COLO668 (cell line): ENCODE data around the gene HEATR9.
A peak's percentile ranks its signal among the peaks of the same experiment; 100 is the strongest.

ENCODE experiments used
- DNase-seq: peaks from one replicate; lab custom pipeline; 2025; ENCODE audit not compliant: unreplicated experiment; lab: John Stamatoyannopoulos, UW

HEATR9 gene

DNA sequence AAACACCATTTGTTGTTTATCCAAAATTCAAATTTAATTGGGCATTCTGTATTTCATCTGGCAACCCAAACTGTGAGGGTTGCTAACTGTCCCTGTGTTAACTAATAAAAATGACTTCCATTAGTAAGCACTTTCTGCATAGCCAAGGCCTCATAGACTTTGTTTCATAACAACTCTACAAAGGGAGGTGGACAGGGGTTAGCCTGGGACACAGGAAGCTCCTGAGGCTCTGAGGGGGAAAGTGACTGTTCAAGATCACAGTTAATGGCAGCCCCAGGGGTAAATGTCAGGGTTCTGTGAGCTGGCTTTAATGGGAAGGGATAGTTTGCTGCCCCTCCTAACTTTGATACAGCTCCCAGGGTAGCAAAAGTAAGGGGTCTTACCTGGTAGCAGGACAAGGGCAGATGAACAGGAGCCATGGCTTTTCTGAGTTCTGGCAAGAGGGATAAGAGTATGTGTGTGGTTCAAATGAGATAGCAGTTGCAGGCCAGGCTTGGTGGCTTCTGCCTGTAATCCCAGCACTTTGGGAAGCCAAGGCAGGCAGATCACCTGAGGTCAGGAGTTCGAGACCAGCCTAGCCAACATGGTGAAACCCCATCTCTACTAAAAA lies 2.2 kb downstream of the HEATR9 start:
- no peak for DNase-seq

DNA sequence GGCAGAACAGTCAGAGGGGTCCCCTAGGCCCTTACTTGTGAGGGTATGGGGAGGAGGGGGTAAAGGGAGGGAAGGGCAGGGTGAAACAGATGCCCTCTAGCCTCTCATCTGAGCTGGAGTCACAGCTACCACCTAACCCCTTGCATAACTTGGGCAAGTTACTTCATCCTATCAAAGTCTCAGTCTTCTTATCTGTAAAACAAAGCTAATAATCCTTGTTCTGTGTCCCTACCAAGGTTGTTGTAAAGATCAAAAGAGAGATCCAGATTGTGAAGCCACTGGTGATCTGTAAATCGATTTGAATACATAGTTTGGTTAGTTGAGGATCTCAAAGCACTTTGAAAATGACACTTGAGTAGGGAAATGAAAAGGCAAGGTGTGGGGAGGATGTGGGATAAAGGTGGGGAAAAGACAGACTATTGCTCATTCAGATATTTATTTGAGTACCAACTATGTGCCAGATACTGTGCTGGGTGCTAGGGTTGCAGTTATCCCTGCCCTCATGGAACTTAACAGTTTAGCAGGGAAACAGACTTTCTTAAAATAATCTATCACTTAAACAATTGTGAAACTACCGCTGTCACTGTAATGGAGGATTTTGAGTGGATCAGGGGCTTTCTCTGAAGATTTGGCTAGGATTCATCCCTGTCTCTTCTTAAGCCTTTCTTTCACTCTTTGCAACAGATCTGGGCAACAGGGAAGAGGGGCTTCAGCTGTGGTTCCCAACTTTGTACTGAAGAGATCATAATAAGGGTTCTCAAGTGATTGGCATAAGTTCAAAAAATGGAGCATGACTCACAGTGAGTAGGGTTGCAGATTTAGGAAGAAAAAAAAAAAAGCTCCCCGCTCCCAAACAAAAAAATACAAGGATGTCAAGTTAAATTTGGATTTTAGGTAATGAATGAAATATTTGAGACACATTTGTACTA lies 3.0 kb downstream of the HEATR9 start:
- DNase-seq: no peak

DNA sequence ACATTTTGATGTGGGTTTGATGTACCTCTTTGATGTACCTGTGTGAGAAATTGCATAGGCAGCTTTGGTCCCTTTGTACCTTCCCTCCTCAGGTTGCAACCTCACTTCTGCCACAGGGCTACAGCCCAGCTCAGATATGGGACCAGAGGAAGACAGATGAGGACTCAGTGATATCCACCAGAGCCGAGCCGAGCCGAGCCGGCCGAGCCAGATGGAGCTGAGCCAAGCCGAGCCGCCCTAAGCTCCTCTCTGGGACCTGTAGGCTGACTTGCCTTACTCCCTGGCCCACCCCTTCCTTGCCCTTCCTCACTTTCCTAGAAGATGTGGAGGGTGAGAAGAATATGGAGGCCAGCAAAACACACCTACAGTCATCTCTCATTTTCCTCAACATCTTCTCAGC lies 3.8 kb downstream of the HEATR9 start:
- DNase-seq: no peak

- no peak for DNase-seq
These were observed 12.1 kb downstream of the HEATR9 start for GRCh38 chr17:35856603-35857002.

DNA sequence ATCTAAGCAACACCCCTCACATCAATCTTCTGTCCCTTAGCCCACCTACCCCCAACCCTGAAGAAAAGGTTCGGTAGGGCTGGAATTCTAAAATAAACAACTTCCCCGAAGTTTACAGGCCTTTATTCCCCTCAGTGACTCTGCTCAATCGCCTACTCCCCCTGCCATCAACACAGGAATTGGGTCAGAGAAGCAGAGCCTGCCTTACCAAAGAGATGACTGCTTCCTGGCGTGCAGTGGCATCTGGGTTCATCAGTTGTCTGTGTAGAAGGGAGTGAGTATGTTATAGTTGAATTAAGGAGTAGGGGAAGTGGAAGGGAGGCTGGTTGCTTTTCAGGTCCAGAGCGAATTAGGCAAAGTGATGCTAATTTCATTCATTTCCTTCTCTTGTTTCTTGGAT lies 12.7 kb downstream of the HEATR9 start:
- no peak for DNase-seq

DNA sequence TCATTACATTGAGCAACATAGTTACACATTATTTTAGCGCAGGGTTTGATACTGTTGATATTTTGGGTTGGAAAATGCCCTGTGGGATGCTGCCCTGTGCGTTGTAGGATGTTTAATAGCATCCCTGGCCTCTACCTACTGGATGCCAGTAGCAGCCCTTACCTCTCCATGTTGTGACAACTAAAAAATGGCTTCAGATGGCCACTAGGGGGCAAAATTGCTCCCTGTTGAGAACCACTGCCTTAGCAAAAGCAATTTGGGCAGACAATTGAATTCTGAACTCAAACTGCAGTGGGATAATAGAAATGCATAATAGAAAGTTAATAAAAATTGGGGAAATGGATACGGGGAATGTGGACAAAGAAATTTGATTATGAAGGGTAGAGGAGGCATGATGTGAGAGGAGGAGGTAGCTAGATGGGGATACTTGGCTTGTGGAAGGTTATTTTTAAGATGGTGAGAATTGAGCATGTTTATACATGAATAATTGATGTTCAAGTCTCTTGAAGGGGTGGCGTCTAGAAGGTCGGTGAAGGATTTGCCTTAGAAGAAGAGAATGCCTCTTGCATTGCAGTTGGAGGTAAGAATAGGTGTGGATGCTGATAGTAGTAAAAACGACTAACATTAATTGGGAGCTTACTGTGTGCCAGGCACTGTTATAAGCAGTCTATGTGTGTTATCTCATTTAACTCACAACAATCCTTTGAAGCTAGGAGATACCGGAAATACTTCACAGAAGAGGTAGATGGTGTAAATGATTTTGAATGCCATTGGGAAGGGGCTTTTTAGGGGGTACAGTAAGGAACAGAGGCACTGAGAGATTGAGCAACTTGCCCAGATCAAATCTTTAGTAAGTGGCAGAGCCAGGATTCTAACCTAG lies 19.0 kb downstream of the HEATR9 start:
- peak; percentile 26 for DNase-seq

DNA sequence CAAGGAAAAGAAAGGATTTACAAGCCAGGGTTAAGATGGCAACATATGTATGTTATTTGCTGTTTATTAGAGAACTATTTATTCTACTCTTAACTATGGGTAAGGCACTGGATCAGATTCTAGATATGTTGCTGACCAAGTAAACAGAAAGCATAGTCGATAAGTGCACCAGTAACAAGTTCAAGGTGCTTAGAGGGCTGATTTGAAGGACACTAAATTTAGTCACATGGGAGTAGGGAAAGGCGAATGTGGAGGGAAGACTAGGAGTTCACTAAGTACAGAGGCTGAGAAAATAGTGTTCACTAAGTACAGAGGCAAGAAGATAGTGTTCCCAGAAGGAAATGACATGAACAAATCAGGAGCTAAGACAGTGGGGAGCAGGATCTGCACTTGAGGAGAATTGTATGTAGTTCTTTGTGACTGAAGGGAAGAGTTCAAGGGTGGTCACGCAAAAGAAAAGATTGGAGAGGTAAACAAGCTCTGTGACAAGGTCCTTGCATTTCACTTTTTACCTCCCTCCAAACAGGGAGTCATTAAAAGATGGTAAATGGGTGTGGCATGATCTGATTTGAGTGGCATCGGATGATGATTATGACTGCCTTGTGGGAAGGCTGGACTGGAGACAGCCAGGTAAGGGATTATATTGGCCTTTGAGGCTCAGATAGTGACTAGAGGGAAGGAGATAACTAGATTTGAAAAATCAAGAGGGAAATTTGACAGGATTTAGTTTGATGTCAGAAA lies 20.9 kb downstream of the HEATR9 start:
- no peak for DNase-seq

DNA sequence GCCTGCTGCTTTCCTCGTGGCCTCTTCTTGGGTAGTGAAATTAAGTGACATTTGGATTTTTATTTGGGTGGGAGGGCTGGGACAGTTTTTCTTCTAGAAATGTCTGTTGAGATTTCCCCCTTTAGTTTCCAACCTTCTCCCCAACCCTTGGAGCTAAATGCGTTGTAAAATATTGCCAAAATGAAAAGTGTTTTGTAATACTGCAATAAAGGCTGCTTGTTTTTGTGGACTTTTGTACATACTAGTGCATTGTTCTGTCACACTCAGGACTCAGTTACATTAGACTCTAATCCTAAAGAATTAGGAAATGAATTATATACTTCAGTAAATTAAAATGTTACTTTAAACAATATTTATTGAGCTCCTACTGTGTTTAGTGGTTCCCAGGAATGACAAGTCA lies 21.7 kb downstream of the HEATR9 start:
- DNase-seq: no peak

GRCh38 chr17:35846055-35846809 lies 22.5 kb downstream of the HEATR9 start:
- no peak for DNase-seq

- DNase-seq: no peak
These were observed 24.1 kb downstream of the HEATR9 start for GRCh38 chr17:35844547-35844946.

GRCh38 chr17:35843698-35844097 lies 25.0 kb downstream of the HEATR9 start:
- no peak for DNase-seq

DNA sequence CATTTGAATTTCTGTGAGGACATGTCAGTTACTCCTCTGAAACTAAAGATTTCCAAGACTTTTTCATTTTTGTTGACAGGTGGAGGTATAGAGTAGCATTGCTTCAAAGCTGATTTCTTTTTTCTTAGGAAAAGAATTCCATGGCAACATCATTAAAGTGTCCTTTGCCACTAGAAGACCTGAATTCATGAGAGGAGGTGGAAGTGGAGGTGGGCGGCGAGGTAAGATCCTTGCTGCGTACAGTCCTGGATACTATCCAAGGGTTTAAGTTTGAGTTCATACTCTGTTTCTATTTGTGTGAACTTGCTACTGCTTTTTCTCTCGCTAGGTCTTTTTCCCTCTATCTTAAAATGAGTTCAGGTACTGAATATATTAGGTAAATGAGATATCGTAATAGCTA lies 26.5 kb downstream of the HEATR9 start:
- no peak for DNase-seq

DNA sequence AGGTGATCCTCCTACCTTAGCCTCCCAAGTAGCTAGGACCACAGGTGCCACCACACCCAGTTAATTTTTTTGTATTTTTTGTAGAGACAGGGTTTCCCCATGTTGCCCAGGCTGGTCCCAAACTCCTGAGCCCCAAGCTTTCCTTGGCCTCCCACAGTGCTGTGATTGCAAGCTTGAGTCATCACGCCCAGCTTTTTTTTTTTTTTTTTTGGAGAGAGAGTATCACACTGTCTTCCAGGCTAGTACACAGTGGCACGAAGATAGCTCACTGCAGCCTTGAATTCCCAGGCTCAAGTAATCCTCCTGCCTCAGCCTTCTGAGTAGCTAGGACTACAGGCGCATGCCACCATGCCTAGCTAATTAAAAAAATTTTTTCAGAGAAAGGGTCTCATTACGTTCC lies 27.2 kb downstream of the HEATR9 start:
- DNase-seq: no peak

DNA sequence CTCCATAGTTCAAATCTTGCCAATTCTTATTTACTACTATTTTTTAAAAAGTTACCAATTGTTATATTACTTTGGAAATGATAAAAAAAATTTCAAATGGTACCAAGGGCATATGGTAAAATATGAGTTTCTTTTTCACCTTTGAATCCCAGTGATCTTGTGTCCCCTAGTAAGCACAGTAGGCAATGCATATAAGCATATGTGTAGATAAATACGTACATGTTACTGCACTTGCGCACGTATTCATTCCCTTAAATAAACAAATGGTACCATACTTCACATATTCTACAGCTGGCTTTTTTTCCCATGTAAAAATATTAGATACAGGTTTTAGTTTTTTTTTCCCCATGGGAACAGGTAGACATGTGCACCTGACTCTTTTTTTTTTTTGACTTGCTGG lies 27.6 kb downstream of the HEATR9 start:
- no peak for DNase-seq

GRCh38 chr17:35825206-35825605 lies 43.5 kb downstream of the HEATR9 start:
- no peak for DNase-seq

DNA sequence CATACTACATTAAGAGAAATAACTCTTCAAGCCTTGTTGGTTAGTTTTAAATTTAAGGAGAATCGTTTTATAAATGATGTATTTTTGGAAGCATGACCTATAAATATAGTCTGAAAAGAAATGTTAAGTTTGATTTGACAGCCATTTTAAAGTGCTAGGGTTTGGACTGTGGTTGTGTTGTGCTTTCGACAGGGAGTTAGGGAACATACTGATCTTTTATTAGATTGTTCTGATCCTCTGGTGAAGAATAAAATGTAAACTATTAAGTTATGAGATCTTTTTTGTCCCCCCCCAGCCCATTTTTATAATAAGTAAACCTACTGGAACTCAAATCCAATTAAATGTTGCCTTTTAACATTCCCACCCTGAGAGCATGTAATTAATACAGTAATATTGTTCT lies 47.4 kb downstream of the HEATR9 start:
- DNase-seq: no peak

- no peak for DNase-seq
These were observed 49.2 kb downstream of the HEATR9 start for GRCh38 chr17:35819455-35819854.

DNA sequence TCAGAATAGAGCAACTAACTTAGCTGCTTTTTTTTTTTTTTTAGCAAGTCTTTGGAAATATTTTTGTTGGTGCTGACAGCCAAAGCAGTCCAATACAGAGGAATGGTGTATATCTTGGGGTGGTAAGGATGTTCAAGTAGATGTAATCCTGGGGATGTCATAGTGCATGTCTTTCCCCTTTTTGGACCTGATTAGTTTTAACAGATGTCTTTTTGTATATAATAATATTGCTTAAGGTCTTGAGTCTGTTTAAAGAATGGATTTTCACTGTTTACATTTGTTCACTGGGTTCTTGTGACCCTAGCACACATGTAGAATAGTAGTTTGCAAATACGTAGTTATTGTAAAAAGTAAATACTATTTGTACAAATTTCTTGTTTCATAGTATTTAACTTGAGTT lies 51.5 kb downstream of the HEATR9 start:
- DNase-seq: no peak

- no peak for DNase-seq
These were observed 52.0 kb downstream of the HEATR9 start for GRCh38 chr17:35816723-35817122.

DNA sequence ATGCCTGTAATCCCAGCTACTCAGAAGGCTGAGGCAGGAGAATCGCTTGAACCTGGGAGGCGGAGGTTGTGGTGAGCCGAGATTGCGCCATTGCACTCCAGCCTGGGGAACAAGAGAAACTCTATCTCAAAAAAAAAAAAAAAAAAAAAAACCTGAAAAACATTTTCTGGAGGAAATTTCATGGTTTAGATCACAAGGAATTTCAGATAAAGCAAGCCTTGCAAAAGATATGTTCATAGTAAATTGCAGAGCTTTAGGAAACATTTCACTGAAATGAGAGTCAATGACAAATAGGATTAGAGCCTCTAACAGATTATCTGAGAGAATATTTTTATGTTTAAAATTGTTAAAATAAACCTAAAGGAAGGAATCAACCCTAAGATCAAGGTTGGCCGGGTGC lies 56.2 kb downstream of the HEATR9 start:
- DNase-seq: no peak
